SK-N-SH (cell line): ENCODE data around the gene CFAP97D1.

Experiments
- NRF1 ChIP-seq: IDR thresholded peaks from 2 replicates; pipeline ENCODE4 v1.6.1; 2012; ENCODE audit warnings: low read depth, mild to moderate bottlenecking, low read length
- POLR2AphosphoS5 ChIP-seq: IDR thresholded peaks from 2 replicates; pipeline ENCODE4 v1.6.1; 2012; ENCODE audit warnings: low read depth, low read length
- TAF1 ChIP-seq: IDR thresholded peaks from 2 replicates; pipeline ENCODE4 v1.6.1; 2012; ENCODE audit warnings: low read depth, mild to moderate bottlenecking, low read length, moderate library complexity, borderline replicate concordance
- YY1 ChIP-seq: IDR thresholded peaks from 2 replicates; pipeline ENCODE4 v1.4.0; 2012; ENCODE audit warnings: low read depth, mild to moderate bottlenecking
- TF ChIP-seq, protein P1 (sequence below): fragments of 200-600 bp; sonication (generic); IDR thresholded peaks from 2 replicates; pipeline ENCODE4 v1.6.1; 2017; ENCODE audit warnings: antibody characterized with exemption, mild to moderate bottlenecking, moderate library complexity

DNA sequence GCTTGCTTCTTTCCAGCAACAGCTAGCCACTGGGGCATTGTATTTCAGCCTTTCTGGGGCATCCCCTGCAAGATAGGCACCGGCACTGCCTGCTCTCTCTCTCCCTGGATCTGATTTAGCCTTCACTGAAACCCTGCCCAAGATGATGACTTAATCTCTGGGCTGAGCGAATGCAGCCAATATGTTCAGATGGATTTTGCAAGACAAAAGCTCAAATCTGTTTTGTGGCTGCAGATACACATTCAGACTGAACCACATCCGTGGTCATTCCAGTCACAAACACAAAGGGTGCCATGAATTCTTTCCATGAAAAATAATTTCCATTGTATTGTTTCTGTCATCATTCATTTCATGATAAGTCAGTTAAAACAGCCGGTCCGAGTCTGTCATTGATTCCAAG lies 45.9 kb upstream of the CFAP97D1 start:
- TF ChIP-seq, protein P1, sequence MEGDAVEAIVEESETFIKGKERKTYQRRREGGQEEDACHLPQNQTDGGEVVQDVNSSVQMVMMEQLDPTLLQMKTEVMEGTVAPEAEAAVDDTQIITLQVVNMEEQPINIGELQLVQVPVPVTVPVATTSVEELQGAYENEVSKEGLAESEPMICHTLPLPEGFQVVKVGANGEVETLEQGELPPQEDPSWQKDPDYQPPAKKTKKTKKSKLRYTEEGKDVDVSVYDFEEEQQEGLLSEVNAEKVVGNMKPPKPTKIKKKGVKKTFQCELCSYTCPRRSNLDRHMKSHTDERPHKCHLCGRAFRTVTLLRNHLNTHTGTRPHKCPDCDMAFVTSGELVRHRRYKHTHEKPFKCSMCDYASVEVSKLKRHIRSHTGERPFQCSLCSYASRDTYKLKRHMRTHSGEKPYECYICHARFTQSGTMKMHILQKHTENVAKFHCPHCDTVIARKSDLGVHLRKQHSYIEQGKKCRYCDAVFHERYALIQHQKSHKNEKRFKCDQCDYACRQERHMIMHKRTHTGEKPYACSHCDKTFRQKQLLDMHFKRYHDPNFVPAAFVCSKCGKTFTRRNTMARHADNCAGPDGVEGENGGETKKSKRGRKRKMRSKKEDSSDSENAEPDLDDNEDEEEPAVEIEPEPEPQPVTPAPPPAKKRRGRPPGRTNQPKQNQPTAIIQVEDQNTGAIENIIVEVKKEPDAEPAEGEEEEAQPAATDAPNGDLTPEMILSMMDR = no peak
- TF ChIP-seq TAF1 (no peak), NRF1 (no peak), POLR2AphosphoS5 (no peak), YY1 (no peak)
